Limb (tissue), 2 donors: Measurements from ENCODE around the gene CHSY1.
"Not testable (repeated sequence)": the region's sequence is repeated elsewhere in the genome, so short reads cannot be mapped to it uniquely, and the experiment has no call there.

Experiments
- DNase-seq, 2 donors: peaks; one replicate each; pipeline ENCODE4 v3.0.0-alpha.2; 2016; ENCODE audit errors: extremely low spot score in 2 of 2

Gene CHSY1

DNA sequence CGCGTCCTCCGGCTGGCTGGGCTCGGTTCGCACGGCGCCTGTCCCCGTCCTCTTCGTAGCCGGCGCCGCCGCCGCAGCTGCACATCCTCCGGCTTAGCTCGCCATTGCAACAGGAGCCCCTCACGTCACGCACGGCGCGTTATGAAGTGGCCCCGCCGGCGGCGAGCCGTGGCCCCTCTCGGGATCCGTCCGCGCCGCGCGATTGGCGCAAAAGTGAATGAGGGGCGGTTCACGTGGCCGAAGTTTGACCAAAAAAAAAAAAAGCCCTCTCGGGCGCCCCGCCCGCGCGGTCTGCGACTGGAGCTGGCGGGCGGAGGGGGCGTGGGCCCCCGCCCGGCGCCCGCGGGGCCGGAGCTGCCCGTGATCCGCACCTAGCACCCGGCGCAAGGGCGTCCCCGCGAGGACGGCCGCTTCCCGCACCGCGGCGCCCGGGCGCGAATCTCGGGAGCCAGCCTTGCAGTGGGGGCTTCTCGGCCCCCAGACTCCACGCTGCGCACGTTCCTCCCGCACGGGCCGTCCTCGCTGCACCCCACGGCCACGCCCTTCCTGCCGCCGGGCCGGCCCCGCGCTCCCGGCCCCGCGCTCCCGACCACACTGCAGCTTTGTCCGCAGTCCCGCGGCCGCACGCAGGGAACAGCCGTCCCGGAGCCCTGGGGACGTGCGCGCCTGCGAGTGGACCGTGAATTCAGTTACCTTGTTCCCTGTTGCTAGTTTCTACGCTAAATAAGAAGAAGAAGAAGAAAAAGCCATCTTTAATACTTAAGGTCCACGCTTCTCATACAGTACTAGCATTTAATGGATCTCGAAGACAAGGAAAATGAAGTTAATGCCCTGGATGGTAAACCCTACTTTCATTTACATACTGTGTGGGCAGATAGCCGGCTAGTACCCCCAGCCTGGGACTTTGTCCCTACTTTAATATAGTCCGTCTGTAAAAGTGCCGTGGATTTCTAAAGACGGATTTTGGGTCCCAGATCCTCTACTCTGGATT, at the start of gene CHSY1:
TSS of gene CHSY1 (minus strand) at position 219 of the 991 bp plus-strand sequence. CDS start 592 bp downstream, outside the sequence.
- DNase-seq = peak; percentile 91 to 94

DNA sequence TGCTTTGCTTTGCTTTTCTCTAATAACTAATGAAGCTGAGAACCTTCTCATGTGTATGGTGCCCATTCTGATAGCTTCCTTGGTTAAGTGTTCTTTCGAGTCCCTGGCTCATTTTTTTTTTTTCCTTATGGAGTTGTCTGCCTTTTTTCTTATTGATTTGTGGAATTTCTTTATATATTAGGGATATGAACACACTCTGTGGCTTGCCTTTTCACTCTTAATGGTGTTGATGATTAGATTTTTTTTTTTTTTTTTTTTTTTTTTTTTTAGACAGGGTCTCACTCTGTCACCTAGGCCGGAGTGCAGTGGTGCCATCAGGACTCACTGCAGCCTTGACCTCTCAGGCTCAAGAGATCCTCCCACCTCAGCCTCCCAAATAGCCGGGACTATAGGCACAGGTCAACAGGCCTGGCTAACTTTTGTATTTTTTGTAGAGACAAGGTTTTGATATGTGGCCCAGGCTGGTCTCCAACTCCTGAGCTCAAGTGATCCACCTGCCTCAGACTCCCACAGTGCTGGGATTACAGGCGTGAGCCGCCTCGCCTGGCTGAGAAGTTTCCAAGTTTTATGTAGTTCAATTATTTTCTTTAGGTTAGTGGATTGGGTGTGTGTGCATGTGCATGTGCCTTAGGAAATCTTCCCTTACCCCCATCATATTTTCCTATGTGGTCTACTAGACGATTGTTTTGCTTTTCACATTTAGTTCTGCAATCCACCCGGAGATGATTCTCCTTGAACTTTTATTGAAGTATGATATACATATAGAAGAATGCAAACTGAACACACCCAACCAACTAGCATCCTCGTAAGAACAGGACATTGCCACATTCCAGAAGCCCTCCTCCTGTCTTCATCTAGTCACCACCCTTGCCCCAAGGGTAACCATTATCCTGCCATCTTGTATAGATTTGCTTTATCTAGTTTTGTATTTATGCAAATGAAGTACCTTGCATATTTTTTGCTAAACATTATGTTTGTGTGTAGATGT, 44.9 kb upstream of the CHSY1 start:
- no peak for DNase-seq

- peak in 1 of 2 donors; percentile 47 for DNase-seq
Observed at GRCh38 chr15:101295607-101296161, 43.8 kb upstream of the CHSY1 start.

DNA sequence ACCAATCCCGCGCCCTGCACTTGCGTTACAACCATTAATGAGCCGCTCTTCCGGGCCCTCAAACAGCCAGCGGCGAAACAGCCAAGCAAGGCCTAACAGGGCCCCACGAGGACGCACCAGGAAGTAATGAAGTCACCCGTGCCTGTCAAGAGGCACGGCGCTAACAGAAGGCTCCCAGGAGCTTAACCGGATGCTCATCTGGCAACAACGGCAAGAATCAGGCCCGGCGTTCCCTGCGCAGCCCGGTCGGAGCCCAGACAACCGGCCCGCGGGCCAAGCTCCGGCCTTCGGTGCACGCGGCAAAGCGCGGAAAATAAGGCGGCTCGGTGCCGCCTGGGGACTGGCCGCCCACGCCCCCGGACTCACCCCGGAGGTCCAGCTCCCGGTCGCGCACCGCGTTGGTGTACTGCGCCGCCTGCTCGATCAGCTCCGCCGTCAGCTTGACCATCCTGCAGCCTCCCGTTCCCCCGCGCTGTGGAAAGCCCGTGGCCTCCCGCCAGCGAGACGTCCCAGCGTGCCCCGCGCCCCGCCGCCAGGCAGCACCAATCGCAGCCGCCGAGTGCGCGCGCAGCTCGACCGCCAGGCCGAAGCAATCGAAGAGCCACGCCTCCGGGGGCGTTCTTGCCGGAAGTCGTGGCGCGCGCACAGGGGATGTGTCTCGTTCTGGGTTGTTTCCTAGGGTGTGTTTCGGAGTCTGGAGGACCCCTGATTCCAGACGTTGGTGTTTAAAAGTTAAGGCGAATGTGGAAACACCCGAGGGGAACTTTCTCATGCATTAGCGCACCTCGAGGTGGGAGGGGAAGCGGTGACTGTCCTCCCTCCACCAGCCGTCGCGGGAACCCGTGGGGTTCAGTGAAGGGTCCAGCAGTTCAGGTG, 43.1 kb upstream of the CHSY1 start, which contains the start of gene SNRPA1:
TSS of gene SNRPA1 (minus strand) at position 518 of the 876 bp plus-strand sequence. CDS start at position 448, 70 bp downstream.
- peak; percentile 94 to 99 for DNase-seq

DNA sequence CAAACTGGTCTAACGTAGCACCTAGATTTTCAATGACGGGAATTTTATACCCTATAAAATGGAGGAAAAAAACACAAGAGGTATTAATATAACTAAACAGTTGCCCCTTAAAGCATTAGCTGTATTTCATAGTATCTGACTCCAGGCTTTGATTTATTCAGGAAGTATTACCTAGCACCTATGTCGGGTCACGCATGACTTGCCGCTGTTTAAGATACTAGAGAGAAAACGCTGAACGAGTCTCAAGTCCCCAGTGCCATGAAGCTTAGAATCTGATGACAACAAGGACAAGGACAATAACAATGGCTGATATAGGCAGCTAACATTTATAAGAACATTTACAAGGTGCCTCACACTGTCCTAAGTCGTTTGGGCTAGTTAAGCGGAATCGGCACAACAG, 41.3 kb upstream of the CHSY1 start:
- no peak for DNase-seq

DNA sequence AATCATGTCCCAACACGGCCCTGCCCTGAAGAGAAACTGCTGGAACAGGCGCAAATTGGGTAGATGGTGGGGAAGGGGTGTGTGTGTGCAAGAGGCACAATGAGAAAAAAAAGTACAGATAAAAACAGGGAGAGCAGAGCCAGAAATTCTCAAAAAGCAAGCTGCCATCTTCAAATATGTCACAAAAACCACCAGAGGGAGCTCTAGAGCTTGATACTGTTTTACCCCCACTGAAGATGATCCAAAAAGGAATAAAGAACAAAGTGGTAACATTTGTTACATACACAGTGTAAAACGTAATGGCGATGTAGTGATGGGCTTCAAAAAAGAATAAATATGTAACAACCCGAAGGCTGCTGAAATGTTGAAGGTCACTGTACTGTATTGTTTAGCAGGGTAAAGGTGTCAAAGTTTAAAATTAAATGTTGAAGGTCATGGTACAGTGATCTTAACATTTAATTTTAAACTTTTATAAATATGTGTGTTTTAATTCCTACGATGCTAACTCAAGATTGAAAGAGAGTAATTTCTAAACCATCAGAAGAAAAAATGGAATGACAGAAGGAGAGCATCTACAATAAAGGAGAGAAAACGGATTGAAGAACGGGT, 37.2 kb upstream of the CHSY1 start:
- DNase-seq = no peak

GRCh38 chr15:101287342-101287741, 35.5 kb upstream of the CHSY1 start:
- DNase-seq = not testable (repeated sequence)

GRCh38 chr15:101286471-101287114, 34.7 kb upstream of the CHSY1 start:
- DNase-seq = no peak

GRCh38 chr15:101283931-101284330, 32.1 kb upstream of the CHSY1 start:
- DNase-seq = no peak

- DNase-seq = no peak
Observed at GRCh38 chr15:101280007-101280406, 28.2 kb upstream of the CHSY1 start.

DNA sequence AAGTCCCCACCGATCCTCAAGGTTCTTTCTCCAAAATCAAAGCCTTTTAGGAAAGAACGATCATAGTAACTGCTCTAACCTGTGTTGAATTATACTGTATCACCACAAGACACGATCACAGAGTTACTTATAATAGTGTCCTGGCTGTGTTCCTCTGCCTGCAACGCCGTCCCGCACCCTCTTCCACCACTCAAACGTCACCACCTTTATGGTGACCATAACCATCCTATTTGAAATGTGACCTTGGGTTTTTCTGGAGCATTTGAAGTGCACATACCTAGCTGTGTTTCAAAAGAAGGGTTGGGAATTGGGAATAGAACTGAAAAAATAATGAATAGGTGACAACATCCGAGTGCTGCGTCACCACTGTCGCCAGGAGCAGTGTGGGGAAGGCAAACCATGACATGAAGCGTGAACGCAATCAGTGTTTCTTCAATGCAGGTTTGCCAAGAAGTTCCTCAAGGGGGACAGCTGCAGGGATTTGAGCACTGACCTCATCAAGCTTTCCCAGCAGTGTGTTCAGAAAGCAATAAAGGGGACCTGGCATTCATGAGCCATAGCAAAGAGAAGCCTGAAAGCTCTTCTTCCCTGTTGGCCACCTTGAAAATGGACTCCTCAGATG, 26.2 kb upstream of the CHSY1 start:
- DNase-seq = no peak

DNA sequence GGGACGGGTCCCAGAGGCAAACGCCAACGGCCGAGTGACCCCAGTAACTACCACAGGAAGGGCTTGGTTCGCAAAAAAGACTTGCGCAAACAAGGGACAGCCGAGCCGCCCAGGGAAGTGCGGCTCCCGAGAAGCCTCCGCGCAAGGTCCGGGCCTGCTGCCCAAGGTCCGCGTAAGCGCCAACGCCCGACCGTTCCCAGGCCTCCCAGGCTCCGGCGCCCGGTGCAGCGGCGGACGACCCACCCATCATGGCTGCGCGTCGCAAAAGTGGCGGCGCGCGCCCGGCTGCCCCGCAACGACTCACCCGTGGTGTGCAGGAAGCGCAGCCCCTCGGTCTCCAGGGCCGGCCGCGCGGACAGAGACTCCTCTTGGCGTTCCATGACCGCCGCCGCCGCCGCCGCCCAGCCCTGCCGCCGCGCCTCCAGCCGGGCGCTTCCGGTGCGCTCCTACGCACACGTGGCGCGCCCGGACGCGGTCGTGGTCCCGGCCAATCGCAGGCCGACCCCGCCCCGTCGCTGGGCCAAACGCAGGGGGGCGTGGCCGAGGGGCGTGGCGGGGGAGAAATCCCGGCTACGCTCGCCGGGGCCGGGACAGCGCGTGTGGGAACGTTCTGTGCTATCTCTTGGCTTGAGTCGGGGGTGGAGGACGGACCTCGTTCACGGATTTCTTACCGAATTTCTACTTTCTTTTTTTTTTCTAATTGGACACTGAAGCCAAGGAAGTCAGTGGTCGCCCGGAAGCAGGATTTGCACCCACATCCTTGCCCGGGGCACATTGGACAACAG, 25.4 kb upstream of the CHSY1 start, which contains the start of gene SELENOS:
TSS of gene SELENOS (minus strand) at position 448 of the 785 bp plus-strand sequence. CDS start at position 380, 68 bp downstream.
- peak; percentile 89 to 94 for DNase-seq

- no peak for DNase-seq
Observed at GRCh38 chr15:101276501-101277037, 24.7 kb upstream of the CHSY1 start.

DNA sequence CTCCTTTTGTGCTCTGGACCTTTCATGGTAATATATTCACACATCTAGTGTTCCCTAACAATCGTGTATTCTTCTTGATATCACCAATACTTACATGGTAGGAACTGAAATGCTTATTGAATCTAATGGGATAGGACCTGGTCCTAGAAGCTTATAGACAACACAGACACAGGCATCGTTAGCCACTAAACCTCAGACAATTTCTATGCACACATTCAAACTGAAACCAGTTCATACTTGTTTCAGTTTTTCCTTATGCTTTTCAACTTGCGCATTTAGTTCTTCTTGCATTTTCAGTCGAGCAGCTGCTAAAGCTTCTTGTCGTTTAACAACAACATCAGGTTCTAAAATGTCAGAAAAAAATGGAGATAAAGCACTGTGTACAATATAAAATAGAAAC, 23.2 kb upstream of the CHSY1 start:
- no peak for DNase-seq

DNA sequence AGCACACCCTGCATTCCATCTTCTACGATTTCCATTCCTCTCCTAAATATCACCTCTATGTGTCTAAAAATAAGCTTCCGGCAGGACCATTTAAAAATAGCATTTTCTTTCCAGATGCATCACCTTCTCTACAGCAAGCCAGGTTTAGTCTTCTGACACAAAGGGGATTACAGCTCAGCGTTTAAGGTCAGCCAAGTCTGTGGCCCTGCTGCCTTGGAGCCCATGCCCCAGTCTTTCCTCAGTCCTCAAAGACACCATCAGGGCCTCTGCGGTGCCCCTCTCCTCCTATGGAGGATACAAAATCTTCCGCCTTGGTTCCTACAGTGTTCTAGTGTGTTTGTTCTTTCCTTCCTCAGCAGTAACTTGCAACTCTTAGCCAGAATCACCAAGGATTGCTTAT, 21.7 kb upstream of the CHSY1 start:
- no peak for DNase-seq

DNA sequence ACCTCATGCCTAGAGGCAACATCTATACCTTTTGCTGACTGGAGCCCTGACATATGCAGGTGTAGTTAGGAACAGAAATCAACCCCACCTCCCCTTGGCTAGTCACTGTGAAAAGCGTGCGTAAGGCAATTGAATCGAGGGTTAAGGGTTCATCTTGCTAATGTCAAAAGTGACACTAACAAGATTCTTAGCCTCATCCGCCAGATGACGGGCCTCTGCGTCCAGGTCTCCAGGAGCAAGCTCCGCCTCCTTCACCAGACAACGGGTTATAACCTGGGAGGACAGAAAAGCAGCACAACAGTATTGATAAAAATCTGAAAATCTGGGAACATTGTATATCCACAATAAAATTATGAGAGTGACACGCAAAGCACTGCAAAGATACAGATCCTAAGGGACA, 20.7 kb upstream of the CHSY1 start:
- DNase-seq = no peak

- no peak for DNase-seq
Observed at GRCh38 chr15:101269479-101270223, 17.8 kb upstream of the CHSY1 start.
